Sigmoid colon (tissue), 7 donors: ENCODE measurements around the gene SLC6A6. TPM values are rescaled to one million over a fixed set of nuclear protein-coding genes. Genes with fewer than 3 reads are reported as not detected.

Source experiments
- DNase-seq: peaks from one replicate; pipeline ENCODE4 v3.0.0-alpha.2; 2019
- H3K27ac ChIP-seq, 4 donors: fragments of 200-600 bp; sonication (generic); one replicate each; pipeline ENCODE4 v1.5.1; 2016 to 2019; ENCODE audit warnings: mild to moderate bottlenecking in 1 of 4
- H3K27me3 ChIP-seq, 3 donors: fragments of 200-600 bp; sonication (generic); one replicate each; pipeline ENCODE4 v1.5.1; 2019; ENCODE audit warnings: mild to moderate bottlenecking in 1 of 3
- H3K36me3 ChIP-seq, 4 donors: fragments of 200-600 bp; sonication (generic); one replicate each; pipeline ENCODE4 v1.5.1; 2016 to 2019
- H3K4me1 ChIP-seq, 4 donors: fragments of 200-600 bp; sonication (generic); one replicate each; pipeline ENCODE4 v1.5.1; 2017 to 2019
- H3K4me3 ChIP-seq, 4 donors: fragments of 200-600 bp; sonication (generic); one replicate each; pipeline ENCODE4 v1.5.1; 2017 to 2019; ENCODE audit warnings: mild to moderate bottlenecking in 2 of 4, moderate library complexity in 1 of 4
- H3K9me3 ChIP-seq, 4 donors: fragments of 200-600 bp in 3 of 4; sonication (generic) in 3 of 4; one replicate each; pipeline versions ENCODE4 v1.5.1 to v1.6.1; 2013 to 2019
- EP300 ChIP-seq, 4 donors: sonication (generic); formaldehyde crosslinking; IDR thresholded peaks; one replicate each; pipeline ENCODE4 v1.6.1; 2017; ENCODE audit warnings: antibody characterized with exemption in 4 of 4
- POLR2A ChIP-seq, 2 donors: fragments of 450-650 bp; IDR thresholded peaks; one replicate each; pipeline ENCODE4 v1.6.1; 2016; ENCODE audit warnings: antibody characterized with exemption in 2 of 2, mild to moderate bottlenecking in 2 of 2, moderate library complexity in 2 of 2
- POLR2AphosphoS5 ChIP-seq, 4 donors: sonication (generic); formaldehyde crosslinking; IDR thresholded peaks; one replicate each; pipeline ENCODE4 v1.6.1; 2017; ENCODE audit warnings: antibody characterized with exemption in 4 of 4
- whole genome bisulfite sequencing, 2 donors: extraction: QIAGEN DNeasy Blood & Tissue Kit; methylation state at CpG; one replicate each; pipeline ENCODE4 v1.1.7; 2013; 5-methylcytosine and 5-hydroxymethylcytosine counted together
- intact Hi-C: fragments of 100-400 bp; cut with DNase I; formaldehyde crosslinking; loops from one replicate; pipeline ENCODE4 v1.15.1; 2023
- polyA plus RNA-seq, 3 donors: library from polyadenylated mRNA; stranded (reverse); fragments of 200-250 nt; gene quantifications; one replicate each; pipeline ENCODE4 v1.2.3, GENCODE V29; 2013
- total RNA-seq, 4 donors: library from RNA; depleted of rRNA; stranded (reverse); fragments of >200 nt; gene quantifications; one replicate each; pipeline ENCODE4 v1.1.0, GENCODE V29; 2016
- TF ChIP-seq, protein P1 (sequence below), 4 experiments: fragments of 450-650 bp in 3 of 4; fragments of 200-600 bp in 1 of 4; IDR thresholded peaks; one replicate each; pipeline ENCODE4 v1.5.1; 2016 to 2019; ENCODE audit warnings: antibody characterized with exemption in 4 of 4, mild to moderate bottlenecking in 3 of 4, moderate library complexity in 2 of 4
- donor health status: healthy with polysubstance abuse.
- donor health status: Bipolar disorder and iron deficiency.
- donor health status: healthy.

The SLC6A6 gene
- total and polyA plus RNA-seq, 7 donors = 2.3 to 19.1 (median 8.4) TPM

- no peaks in the 10 kb centered on the region for H3K9me3 ChIP-seq
- no peak overlapping the region for H3K4me3 ChIP-seq
- TF ChIP-seq POLR2A (IDR thresholded peaks at IDR 0.05) = no peak
- TF ChIP-seq, protein P1, sequence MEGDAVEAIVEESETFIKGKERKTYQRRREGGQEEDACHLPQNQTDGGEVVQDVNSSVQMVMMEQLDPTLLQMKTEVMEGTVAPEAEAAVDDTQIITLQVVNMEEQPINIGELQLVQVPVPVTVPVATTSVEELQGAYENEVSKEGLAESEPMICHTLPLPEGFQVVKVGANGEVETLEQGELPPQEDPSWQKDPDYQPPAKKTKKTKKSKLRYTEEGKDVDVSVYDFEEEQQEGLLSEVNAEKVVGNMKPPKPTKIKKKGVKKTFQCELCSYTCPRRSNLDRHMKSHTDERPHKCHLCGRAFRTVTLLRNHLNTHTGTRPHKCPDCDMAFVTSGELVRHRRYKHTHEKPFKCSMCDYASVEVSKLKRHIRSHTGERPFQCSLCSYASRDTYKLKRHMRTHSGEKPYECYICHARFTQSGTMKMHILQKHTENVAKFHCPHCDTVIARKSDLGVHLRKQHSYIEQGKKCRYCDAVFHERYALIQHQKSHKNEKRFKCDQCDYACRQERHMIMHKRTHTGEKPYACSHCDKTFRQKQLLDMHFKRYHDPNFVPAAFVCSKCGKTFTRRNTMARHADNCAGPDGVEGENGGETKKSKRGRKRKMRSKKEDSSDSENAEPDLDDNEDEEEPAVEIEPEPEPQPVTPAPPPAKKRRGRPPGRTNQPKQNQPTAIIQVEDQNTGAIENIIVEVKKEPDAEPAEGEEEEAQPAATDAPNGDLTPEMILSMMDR (IDR thresholded peaks at IDR 0.05) = no peak
- no peak for TF ChIP-seq EP300 (IDR thresholded peaks at IDR 0.05)
- no peak for TF ChIP-seq POLR2AphosphoS5 (IDR thresholded peaks at IDR 0.05)
- 87 to 93% methylated on average over 5 of the region's 5 CpGs for WGBS, 2 donors
- peaks cover 0 to 11% (median 4%) of the 10 kb centered on the region in 4 donors for H3K4me1 ChIP-seq
- H3K27me3 ChIP-seq = no peaks in the 10 kb centered on the region
- no peaks in the 10 kb centered on the region for H3K36me3 ChIP-seq
- no peak for DNase-seq
- no peak overlapping the region for H3K27ac ChIP-seq
- intact Hi-C loops = no loop called here
Observed at GRCh38 chr3:14471016-14471415, 68.6 kb downstream of the SLC6A6 start.

GRCh38 chr3:14471690-14472089, 69.3 kb downstream of the SLC6A6 start:
- TF ChIP-seq, protein P1 (IDR thresholded peaks at IDR 0.05) = no peak
- no peak for TF ChIP-seq POLR2A (IDR thresholded peaks at IDR 0.05)
- TF ChIP-seq POLR2AphosphoS5 (IDR thresholded peaks at IDR 0.05) = no peak
- TF ChIP-seq EP300 (IDR thresholded peaks at IDR 0.05) = no peak
- WGBS, 2 donors = 95% methylated on average over 10 of the region's 10 CpGs
- intact Hi-C loops = no loop called here
- H3K36me3 ChIP-seq = no peaks in the 10 kb centered on the region
- no peaks in the 10 kb centered on the region for H3K9me3 ChIP-seq
- DNase-seq = no peak
- H3K27me3 ChIP-seq = no peaks in the 10 kb centered on the region
- H3K4me1 ChIP-seq = peaks cover 0 to 11% (median 4%) of the 10 kb centered on the region in 4 donors
- H3K4me3 ChIP-seq = no peak overlapping the region
- H3K27ac ChIP-seq = no peak overlapping the region

DNA sequence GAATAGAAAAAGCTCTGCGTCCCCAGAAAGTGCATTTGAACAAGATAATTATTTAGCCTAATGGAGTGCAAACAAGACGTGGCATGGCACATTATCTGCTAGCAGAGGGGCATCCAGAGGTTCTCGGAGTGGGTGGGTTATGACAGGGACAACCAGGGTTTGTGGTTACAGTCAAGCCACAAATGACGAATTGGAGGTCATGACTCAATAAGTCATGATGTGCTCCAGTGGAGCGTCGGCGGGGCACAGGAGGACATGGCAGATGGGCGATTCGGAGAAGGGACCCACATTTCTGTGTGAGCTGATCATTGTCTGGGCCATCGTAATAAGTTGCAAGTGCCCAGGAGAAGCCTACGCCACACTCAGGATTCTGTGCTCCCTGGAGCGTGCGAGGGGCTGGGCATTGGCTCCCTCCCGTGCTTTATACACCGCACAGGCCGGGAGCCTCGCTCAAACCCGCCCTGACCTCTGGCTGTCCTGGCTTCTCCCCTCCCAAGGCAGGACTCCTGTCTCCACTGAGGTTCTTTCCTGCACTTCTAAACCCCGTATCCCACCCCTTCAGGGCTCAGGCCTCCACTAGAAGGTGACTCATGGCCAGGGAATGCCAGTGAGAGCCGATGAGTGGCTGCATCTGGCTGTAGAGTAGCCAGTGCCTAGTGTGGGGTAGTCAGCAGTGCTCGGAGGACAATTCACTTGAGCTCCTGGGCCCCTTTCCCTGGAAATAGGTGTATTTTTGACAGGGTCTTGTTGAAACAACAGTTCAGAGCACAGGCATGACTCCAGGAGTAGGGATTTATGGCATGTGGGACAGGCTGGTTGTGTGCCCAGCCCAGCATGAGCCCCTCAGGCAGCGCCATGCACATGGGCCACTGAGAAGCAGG, 70.3 kb downstream of the SLC6A6 start:
- intact Hi-C loops = no loop called here

DNA sequence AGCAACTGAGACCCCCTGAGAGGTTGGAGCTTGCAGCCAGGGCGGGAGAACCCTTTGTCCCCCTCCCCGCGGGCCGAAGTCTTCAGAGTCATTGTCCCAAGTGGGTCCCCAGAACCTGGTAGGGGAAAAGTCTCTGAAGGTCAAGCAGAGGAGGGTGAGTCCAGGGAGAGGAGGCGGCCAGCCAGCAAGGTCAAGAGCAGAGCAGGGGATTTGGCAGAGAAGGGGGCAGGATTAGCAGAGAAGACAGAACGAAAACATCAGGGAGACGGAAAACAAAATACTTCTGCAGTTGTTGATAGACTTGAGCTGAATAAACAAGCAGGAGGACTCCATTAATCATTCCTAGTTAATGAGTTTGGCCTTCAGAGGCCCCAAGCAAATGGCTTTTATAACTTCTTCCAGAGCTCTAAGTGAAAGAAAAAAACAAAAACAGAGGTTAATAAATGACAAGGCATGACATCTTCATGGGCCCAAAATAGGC, 71.0 kb downstream of the SLC6A6 start:
- Histone ChIP-seq H3K27ac (no peak overlapping the region), H3K9me3 (no peaks in the 10 kb centered on the region), H3K27me3 (no peaks in the 10 kb centered on the region), H3K36me3 (peaks cover 0 to 5% (median 0%) of the 10 kb centered on the region in 4 donors), H3K4me1 (peaks cover 0 to 11% (median 4%) of the 10 kb centered on the region in 4 donors), H3K4me3 (no peak overlapping the region)
- no peak for DNase-seq
- no peak for TF ChIP-seq POLR2A (IDR thresholded peaks at IDR 0.05)
- TF ChIP-seq POLR2AphosphoS5 (IDR thresholded peaks at IDR 0.05) = no peak
- no peak for TF ChIP-seq EP300 (IDR thresholded peaks at IDR 0.05)
- TF ChIP-seq, protein P1 (IDR thresholded peaks at IDR 0.05) = no peak
- WGBS, 2 donors = 85 to 87% methylated on average over 7 of the region's 7 CpGs
- intact Hi-C loops = no loop called here

More for the DNA sequence above, 70.3 kb downstream of the SLC6A6 start:
- TF ChIP-seq, protein P1 (IDR thresholded peaks at IDR 0.05) = no peak
- TF ChIP-seq POLR2A (IDR thresholded peaks at IDR 0.05) (no peak), POLR2AphosphoS5 (IDR thresholded peaks at IDR 0.05) (no peak), EP300 (IDR thresholded peaks at IDR 0.05) (no peak)
- Histone ChIP-seq H3K27me3 (no peaks in the 10 kb centered on the region), H3K36me3 (peaks cover 0 to 5% (median 0%) of the 10 kb centered on the region in 4 donors), H3K27ac (no peak overlapping the region), H3K9me3 (no peaks in the 10 kb centered on the region), H3K4me1 (peaks cover 0 to 11% (median 4%) of the 10 kb centered on the region in 4 donors), H3K4me3 (no peak overlapping the region)
- WGBS, 2 donors = 84 to 89% methylated on average over 22 of the region's 22 CpGs
- DNase-seq = no peak
